Hepatocyte (in vitro differentiated cells): Measurements from ENCODE around the gene PIGU. TPM values are rescaled to one million over a fixed set of nuclear protein-coding genes. Genes with fewer than 3 reads are reported as not detected.

Source experiments
- DNase-seq: peaks from one replicate; pipeline ENCODE4 v3.0.0-alpha.2; 2016; ENCODE audit warnings: low spot score
- H2AFZ ChIP-seq: fragments of 200-600 bp; sonication (generic); 2 replicates; pipeline ENCODE4 v1.6.0; 2016; ENCODE audit warnings: antibody characterized with exemption, mild to moderate bottlenecking
- H3K27ac ChIP-seq: fragments of 200-600 bp; sonication (generic); 2 replicates; pipeline ENCODE4 v1.5.1; 2016; ENCODE audit warnings: mild to moderate bottlenecking
- H3K27me3 ChIP-seq: fragments of 200-600 bp; sonication (generic); 2 replicates; pipeline ENCODE4 v1.6.1; 2016
- H3K36me3 ChIP-seq: fragments of 200-600 bp; sonication (generic); replicated peaks from 2 replicates; pipeline ENCODE4 v1.5.1; 2016; ENCODE audit warnings: low read depth; ENCODE audit not compliant: insufficient read depth
- H3K4me1 ChIP-seq: fragments of 200-600 bp; sonication (generic); 2 replicates; pipeline ENCODE4 v1.5.1; 2016; ENCODE audit warnings: mild to moderate bottlenecking, moderate library complexity; ENCODE audit not compliant: insufficient read depth
- H3K4me2 ChIP-seq: fragments of 200-600 bp; sonication (generic); 2 replicates; pipeline ENCODE4 v1.6.0; 2016
- H3K4me3 ChIP-seq: fragments of 200-600 bp; sonication (generic); 2 replicates; pipeline ENCODE4 v1.5.1; 2016; ENCODE audit warnings: mild to moderate bottlenecking
- H3K79me2 ChIP-seq: fragments of 200-600 bp; sonication (generic); 2 replicates; pipeline ENCODE4 v1.6.0; 2017; ENCODE audit warnings: mild to moderate bottlenecking
- H3K9me2 ChIP-seq: fragments of 200-600 bp; sonication (generic); replicated peaks from 2 replicates; pipeline ENCODE4 v1.6.0; 2017; ENCODE audit warnings: mild to moderate bottlenecking; ENCODE audit not compliant: insufficient read depth
- H3K9me3 ChIP-seq: fragments of 200-600 bp; sonication (generic); 2 replicates; pipeline ENCODE4 v1.5.1; 2016; ENCODE audit warnings: low read depth, mild to moderate bottlenecking
- H4K20me1 ChIP-seq: fragments of 200-600 bp; sonication (generic); 2 replicates; pipeline ENCODE4 v1.6.0; 2016; ENCODE audit warnings: mild to moderate bottlenecking; ENCODE audit not compliant: insufficient read depth, poor library complexity, severe bottlenecking
- CTCF ChIP-seq: fragments of 200-600 bp; sonication (generic); IDR thresholded peaks from 2 replicates; pipeline ENCODE4 v1.5.1; 2016; ENCODE audit warnings: antibody characterized with exemption, mild to moderate bottlenecking; ENCODE audit not compliant: poor library complexity
- EZH2 ChIP-seq: fragments of 200-600 bp; sonication (generic); IDR thresholded peaks from 2 replicates; pipeline ENCODE4 v1.6.1; 2016; ENCODE audit warnings: antibody characterized with exemption, mild to moderate bottlenecking, borderline replicate concordance
- EZH2phosphoT487 ChIP-seq: fragments of 200-600 bp; sonication (generic); IDR thresholded peaks from one replicate; pipeline ENCODE4 v1.6.1; 2018; ENCODE audit warnings: antibody characterized with exemption, mild to moderate bottlenecking, low read depth, moderate library complexity; ENCODE audit not compliant: unreplicated experiment, severe bottlenecking
- WGBS: methylation state at CpG from one replicate; pipeline ENCODE4 v1.1.6; 2016; ENCODE audit warnings: low lambda C conversion rate; ENCODE audit errors: missing lambda C conversion rate; 5-methylcytosine and 5-hydroxymethylcytosine counted together
- polyA plus RNA-seq: library from polyadenylated mRNA; unstranded; fragments of >200 nt; fragmentation: Nextera tagmentation; extraction: Ambion mirVana; gene quantifications from 2 replicates; pipeline ENCODE4 v1.2.1, GENCODE V29; 2016
- total RNA-seq: library from RNA; depleted of rRNA; stranded (reverse); fragments of >200 nt; gene quantifications from 2 replicates; pipeline ENCODE4 v1.2.3, GENCODE V29; 2014

PIGU gene
- total and polyA plus RNA-seq, 2 experiments from 2014 or later = 19.3 to 31.5 TPM

GRCh38 chr20:34525709-34526416 lies 151.0 kb downstream of the PIGU start:
- no peaks in the 10 kb centered on the region for H3K36me3 ChIP-seq
- H2AFZ ChIP-seq = no peak overlapping the region
- no peak for TF ChIP-seq EZH2phosphoT487
- no peak for TF ChIP-seq EZH2
- no peak for TF ChIP-seq CTCF
- peaks cover 32% of the 10 kb centered on the region for H4K20me1 ChIP-seq
- peak overlapping the region; percentile 86 for H3K27ac ChIP-seq
- peaks cover 34% of the 10 kb centered on the region for H3K4me1 ChIP-seq
- 31% methylated on average over 14 of the region's 14 CpGs for WGBS
- no peak overlapping the region for H3K4me3 ChIP-seq
- peak; percentile 91 for DNase-seq
- no peaks in the 10 kb centered on the region for H3K9me3 ChIP-seq
- no peaks in the 10 kb centered on the region for H3K27me3 ChIP-seq
- H3K79me2 ChIP-seq = peaks cover 82% of the 10 kb centered on the region
- no peaks in the 10 kb centered on the region for H3K9me2 ChIP-seq
- H3K4me2 ChIP-seq = peak overlapping the region; percentile 38

GRCh38 chr20:34525342-34525708 lies 151.6 kb downstream of the PIGU start:
- 88% methylated on average over 7 of the region's 7 CpGs for WGBS
- Histone ChIP-seq H3K79me2 (peaks cover 82% of the 10 kb centered on the region), H3K9me2 (no peaks in the 10 kb centered on the region), H3K4me1 (peaks cover 34% of the 10 kb centered on the region), H4K20me1 (peaks cover 37% of the 10 kb centered on the region), H2AFZ (no peak overlapping the region), H3K27me3 (no peaks in the 10 kb centered on the region), H3K4me3 (no peak overlapping the region), H3K27ac (peak overlapping the region; percentile 86), H3K9me3 (no peaks in the 10 kb centered on the region), H3K36me3 (no peaks in the 10 kb centered on the region), H3K4me2 (peak overlapping the region; percentile 38)
- no peak for DNase-seq
- TF ChIP-seq EZH2phosphoT487 (no peak), EZH2 (no peak), CTCF (no peak)

- Histone ChIP-seq H3K4me2 (no peak overlapping the region), H3K36me3 (no peaks in the 10 kb centered on the region), H3K79me2 (peaks cover 82% of the 10 kb centered on the region), H3K9me3 (no peaks in the 10 kb centered on the region), H3K27ac (peak overlapping the region; percentile 86), H3K4me1 (peaks cover 34% of the 10 kb centered on the region), H2AFZ (no peak overlapping the region), H3K9me2 (no peaks in the 10 kb centered on the region), H4K20me1 (peaks cover 35% of the 10 kb centered on the region), H3K4me3 (no peak overlapping the region), H3K27me3 (no peaks in the 10 kb centered on the region)
- TF ChIP-seq EZH2phosphoT487 (no peak), EZH2 (no peak), CTCF (no peak)
- no peak for DNase-seq
- WGBS = 94% methylated on average over 11 of the region's 11 CpGs
Observed at GRCh38 chr20:34524426-34524825, 152.5 kb downstream of the PIGU start.
